K562 (cell line): ENCODE measurements around the gene ZBTB48. TPM values are rescaled to one million over a fixed set of nuclear protein-coding genes. Genes with fewer than 3 reads are reported as not detected.

Experiments used
- C11orf30 ChIP-seq: fragments of 450-650 bp; IDR thresholded peaks from 2 replicates; pipeline ENCODE4 v1.6.1; 2016; ENCODE audit warnings: low read depth, mild to moderate bottlenecking
- ERF ChIP-seq: fragments of 450-650 bp; formaldehyde crosslinking; IDR thresholded peaks from 2 replicates; pipeline ENCODE4 v1.4.0; 2020; ENCODE audit warnings: mild to moderate bottlenecking, mixed read lengths
- HCFC1 ChIP-seq: IDR thresholded peaks from 2 replicates; pipeline ENCODE4 v1.6.1; 2012; ENCODE audit warnings: low read depth, low read length, improper control_type of control experiment
- HNRNPL ChIP-seq: fragments of 200-400 bp; formaldehyde crosslinking; IDR thresholded peaks from 2 replicates; pipeline ENCODE4 v1.6.1; 2017; ENCODE audit warnings: low read depth, mild to moderate bottlenecking, low read length
- POLR2AphosphoS2 ChIP-seq: IDR thresholded peaks from 2 replicates; pipeline ENCODE4 v1.6.1; 2012; ENCODE audit warnings: low read length, improper control_type of control experiment
- REST ChIP-seq, 2 experiments: fragments of 450-650 bp; formaldehyde crosslinking in 1 of 2; IDR thresholded peaks; 2 replicates each; pipeline versions ENCODE4 v1.4.0 to v1.6.1; 2014 to 2020; ENCODE audit warnings: mild to moderate bottlenecking in 2 of 2, borderline replicate concordance in 1 of 2, low read depth in 1 of 2
- ZBTB26 ChIP-seq: fragments of 450-650 bp; formaldehyde crosslinking; IDR thresholded peaks from 2 replicates; pipeline ENCODE4 v1.4.0; 2022; ENCODE audit warnings: missing genetic modification characterization
- ZC3H4 ChIP-seq: sonication (generic); formaldehyde crosslinking; IDR thresholded peaks from 2 replicates; pipeline ENCODE4 v1.9.0; 2021; ENCODE audit warnings: missing genetic modification reagents, borderline replicate concordance
- ZNF398 ChIP-seq: fragments of 250-450 bp; sonication (Bioruptor Pico); IDR thresholded peaks from 2 replicates; pipeline ENCODE4 v1.8.0; 2021; ENCODE audit warnings: moderate library complexity, mild to moderate bottlenecking, inconsistent platforms
- ZNF449 ChIP-seq: fragments of 250-450 bp; sonication (Bioruptor Pico); IDR thresholded peaks from 2 replicates; pipeline ENCODE4 v1.8.0; 2022; ENCODE audit warnings: moderate library complexity, mild to moderate bottlenecking, inconsistent platforms
- ZNF507 ChIP-seq: conservative IDR thresholded peaks from 2 replicates; pipeline ENCODE4 v1.6.1; 2017; ENCODE audit warnings: missing genetic modification characterization, missing compliant biosample characterization
- polyA plus RNA-seq, 8 experiments: library from polyadenylated mRNA; depleted of rRNA in 4 of 8; stranded (reverse) in 5 of 8; unstranded in 3 of 8; fragments of >200 nt; fragmentation: Nextera tagmentation in 2 of 8; fragmentation: Illumina TruSeq in 1 of 8; extraction: Ambion mirVana in 2 of 8; extraction: Trizol in 1 of 8; gene quantifications; 2 replicates each; pipeline versions ENCODE4 v1.2.1 to v1.2.3, GENCODE V29; 2011 to 2014; ENCODE audit warnings: inconsistent platforms in 1 of 8, missing spikeins in 1 of 8
- total RNA-seq, 7 experiments: library from RNA; depleted of rRNA in 6 of 7; stranded (reverse); fragments of >200 nt in 6 of 7; fragmentation: Illumina TruSeq in 2 of 7; extraction: Trizol in 2 of 7; gene quantifications; 2 replicates each; pipeline versions ENCODE4 v1.2.1 to v1.2.3, GENCODE V29; 2011 to 2021; ENCODE audit warnings: low replicate concordance in 1 of 7

Gene ZBTB48
- total and polyA plus RNA-seq, 9 of the 15 experiments (the other 6 are each of a cell fraction or from before 2014, with no cell fraction given) = 1.9 to 66.9 (median 29.5) TPM

- TF ChIP-seq ZNF398 (CRISPR knock-in tag) = no peak
- TF ChIP-seq REST (IDR thresholded peaks at IDR 0.05; ENCODE audit: borderline replicate concordance) = no peak
- no peak for TF ChIP-seq REST (CRISPR knock-in tag; IDR thresholded peaks at IDR 0.05; ENCODE audit: low read depth)
- no peak for TF ChIP-seq HCFC1
- TF ChIP-seq ZBTB26 (CRISPR knock-in tag) = no peak
- TF ChIP-seq ZNF449 (CRISPR knock-in tag) = no peak
- TF ChIP-seq POLR2AphosphoS2 = peak; percentile 66; the same call in 1 of the 2 replicates
- TF ChIP-seq ZC3H4 = 0 out of 2 replicates have a peak, but pooled peaks have one; percentile 44
- no peak for TF ChIP-seq ERF (CRISPR knock-in tag)
- TF ChIP-seq HNRNPL = no peak
- TF ChIP-seq C11orf30 = no peak
- TF ChIP-seq ZNF507 (tag) = no peak
- TF ChIP-seq, all 486 proteins: peak for 4
These were observed 53.1 kb downstream of the ZBTB48 start (continued) for GRCh38 chr1:6632588-6633514.
